Peyer's patch (tissue), 4 donors: ENCODE results near the gene PROK1.

Source experiments
- CTCF ChIP-seq, 6 experiments: fragments of 450-650 bp in 4 of 6; fragments of 200-600 bp in 2 of 6; sonication (generic) in 1 of 6; IDR thresholded peaks; one replicate each; pipeline ENCODE4 v1.5.1; 2017 to 2019; ENCODE audit warnings: antibody characterized with exemption in 6 of 6, mild to moderate bottlenecking in 3 of 6, moderate library complexity in 1 of 6
- POLR2A ChIP-seq, 2 donors: fragments of 450-650 bp; IDR thresholded peaks; one replicate each; pipeline ENCODE4 v1.5.1; 2017; ENCODE audit warnings: antibody characterized with exemption in 2 of 2, mild to moderate bottlenecking in 2 of 2, moderate library complexity in 2 of 2

- TF ChIP-seq CTCF (IDR thresholded peaks at IDR 0.05): no peak
- no peak for TF ChIP-seq POLR2A (IDR thresholded peaks at IDR 0.05)
These were observed 22.0 kb upstream of the PROK1 start for GRCh38 chr1:110428946-110429345.
